Memory B cell (primary cell): ENCODE measurements around the gene HELZ2.
"Not testable (repeated sequence)": the region's sequence is repeated elsewhere in the genome, so short reads cannot be mapped to it uniquely, and the experiment has no call there.

Experiments used
- ATAC-seq: fragments of 150-1000 bp; cut with Tn5 transposase; 2 replicates; pipeline ENCODE4 v1.10.0; 2021; ENCODE audit warnings: low read depth, mild to moderate bottlenecking, moderate library complexity
- DNase-seq, 2 donors: peaks; one replicate each; pipeline ENCODE4 v3.0.0; 2022; ENCODE audit warnings: low spot score in 2 of 2
- H3K27ac Mint-ChIP-seq: one replicate; pipeline ENCODE4 v1.8.0; 2022; ENCODE audit warnings: mild to moderate bottlenecking, moderate library complexity, mixed read lengths
- H3K27me3 Mint-ChIP-seq: one replicate; pipeline ENCODE4 v1.8.0; 2022; ENCODE audit warnings: mixed read lengths
- H3K36me3 Mint-ChIP-seq: one replicate; pipeline ENCODE4 v1.8.0; 2022; ENCODE audit warnings: mild to moderate bottlenecking, mixed read lengths
- H3K4me1 Mint-ChIP-seq: one replicate; pipeline ENCODE4 v1.8.0; 2022; ENCODE audit warnings: mixed read lengths
- H3K4me3 Mint-ChIP-seq: one replicate; pipeline ENCODE4 v1.8.0; 2022; ENCODE audit warnings: mild to moderate bottlenecking, moderate library complexity, mixed read lengths
- H3K9me3 Mint-ChIP-seq: one replicate; pipeline ENCODE4 v1.8.0; 2022; ENCODE audit warnings: mixed read lengths

The HELZ2 gene

DNA sequence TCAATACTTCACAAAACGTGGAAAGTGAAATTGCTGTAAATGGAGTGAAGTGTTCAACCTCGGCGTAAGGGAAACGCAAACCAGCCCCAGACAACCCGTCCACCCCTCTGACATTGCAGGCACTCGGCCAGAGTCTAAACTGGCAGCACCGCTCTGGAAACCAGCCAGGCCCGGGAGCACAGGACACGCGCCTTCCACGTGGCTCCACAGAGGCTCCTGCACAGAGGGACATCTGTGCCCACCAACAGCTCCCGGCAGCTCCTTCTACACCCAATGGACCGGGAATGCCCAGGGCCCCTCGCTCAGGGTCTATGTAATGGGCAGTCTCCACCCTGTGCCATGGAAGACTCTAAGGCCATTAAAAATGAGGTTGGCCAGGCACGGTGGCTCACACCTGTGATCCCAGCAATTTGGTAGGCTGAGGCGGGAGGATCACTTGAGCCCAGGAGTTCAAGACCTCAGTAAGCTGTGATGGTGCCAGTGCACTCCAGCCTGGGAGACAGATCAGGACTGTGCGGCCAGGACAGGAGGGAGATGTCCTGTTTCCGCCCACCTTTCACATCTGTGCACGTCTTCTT, 3.4 kb upstream of the HELZ2 start:
- no peak for ATAC-seq
- Mint-ChIP-seq H3K36me3 (no peaks in the 10 kb centered on the region), H3K27me3 (peaks cover 3% of the 10 kb centered on the region)

DNA sequence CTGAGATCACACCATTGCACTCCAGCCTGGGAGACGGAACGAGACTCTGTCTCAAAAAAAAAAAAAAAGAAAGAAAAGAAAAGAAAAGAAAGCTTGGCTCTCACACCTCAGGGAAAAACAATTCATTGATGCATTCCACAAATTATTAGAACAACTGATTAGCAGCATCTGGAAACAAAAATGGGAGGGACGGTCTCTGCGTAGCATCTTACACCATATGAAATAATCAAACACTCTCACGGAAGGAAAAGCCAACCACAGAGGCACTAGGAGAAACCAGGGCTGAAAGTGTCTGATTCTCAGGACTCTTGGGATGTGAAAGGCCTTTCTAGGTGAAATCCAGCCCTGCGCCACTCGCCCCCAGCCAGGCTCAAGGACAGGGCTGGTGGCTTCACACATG, 2.3 kb upstream of the HELZ2 start:
- peaks cover 3% of the 10 kb centered on the region for H3K27me3 Mint-ChIP-seq

More for the DNA sequence above, 3.4 kb upstream of the HELZ2 start:
- Mint-ChIP-seq H3K4me3 (no peak overlapping the region), H3K27ac (no peak overlapping the region), H3K9me3 (no peaks in the 10 kb centered on the region), H3K4me1 (peaks cover 10% of the 10 kb centered on the region)
- DNase-seq: no peak

DNA sequence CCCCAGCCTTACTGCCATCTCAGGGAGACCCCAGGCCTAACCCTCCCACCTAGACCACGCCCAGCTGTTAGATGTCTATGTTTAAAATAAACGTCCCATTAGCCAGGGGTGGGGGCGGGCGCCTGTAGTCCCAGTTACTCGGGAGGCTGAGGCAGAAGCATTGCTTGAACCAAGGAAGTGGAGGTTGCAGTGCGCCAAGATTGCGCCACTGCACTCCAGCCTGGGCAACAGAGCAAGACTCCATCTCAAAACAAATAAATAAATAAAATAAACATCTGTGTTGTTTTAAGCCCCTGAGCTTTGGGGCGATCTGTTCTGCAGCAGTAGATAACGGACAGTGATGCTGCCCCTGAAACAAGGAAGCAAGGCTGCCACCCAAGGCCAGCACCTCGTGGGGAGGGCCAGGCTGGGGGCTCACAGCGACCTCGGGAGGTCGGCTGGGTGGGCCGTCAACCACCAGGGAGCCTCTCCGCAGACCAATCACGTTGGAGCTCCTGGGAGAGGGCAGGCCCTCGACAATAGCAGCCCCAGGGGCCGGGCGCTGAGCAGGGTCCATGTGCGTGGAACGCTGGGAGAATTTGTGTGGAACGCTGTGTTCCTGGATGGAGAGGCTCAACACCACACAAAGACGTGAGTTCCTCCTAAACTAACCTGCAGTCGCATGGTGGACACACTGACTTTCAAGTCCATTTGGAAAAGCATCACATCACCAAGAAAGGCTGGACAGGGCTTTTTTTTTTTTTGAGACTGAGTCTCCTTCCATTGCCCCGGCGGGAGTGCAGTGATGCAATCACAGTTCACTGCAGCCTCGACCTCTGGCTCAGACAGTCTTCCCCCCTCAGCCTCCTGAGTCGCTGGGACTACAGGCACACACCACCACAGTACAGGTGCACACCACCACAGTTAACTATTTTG, 1.0 kb upstream of the HELZ2 start:
- ATAC-seq (no peak), DNase-seq (no peak)
- H3K9me3 Mint-ChIP-seq: no peaks in the 10 kb centered on the region
- peaks cover 3% of the 10 kb centered on the region for H3K27me3 Mint-ChIP-seq
- peak overlapping the region; percentile 87 for H3K4me3 Mint-ChIP-seq
- no peaks in the 10 kb centered on the region for H3K36me3 Mint-ChIP-seq
- no peak overlapping the region for H3K27ac Mint-ChIP-seq
- H3K4me1 Mint-ChIP-seq: peaks cover 2% of the 10 kb centered on the region

More for the DNA sequence above, 2.3 kb upstream of the HELZ2 start:
- H3K36me3 Mint-ChIP-seq: no peaks in the 10 kb centered on the region
- peak overlapping the region; percentile 33 for H3K4me3 Mint-ChIP-seq
- H3K27ac Mint-ChIP-seq: no peak overlapping the region
- peaks cover 10% of the 10 kb centered on the region for H3K4me1 Mint-ChIP-seq
- ATAC-seq (no peak), DNase-seq (no peak)
- H3K9me3 Mint-ChIP-seq: no peaks in the 10 kb centered on the region

DNA sequence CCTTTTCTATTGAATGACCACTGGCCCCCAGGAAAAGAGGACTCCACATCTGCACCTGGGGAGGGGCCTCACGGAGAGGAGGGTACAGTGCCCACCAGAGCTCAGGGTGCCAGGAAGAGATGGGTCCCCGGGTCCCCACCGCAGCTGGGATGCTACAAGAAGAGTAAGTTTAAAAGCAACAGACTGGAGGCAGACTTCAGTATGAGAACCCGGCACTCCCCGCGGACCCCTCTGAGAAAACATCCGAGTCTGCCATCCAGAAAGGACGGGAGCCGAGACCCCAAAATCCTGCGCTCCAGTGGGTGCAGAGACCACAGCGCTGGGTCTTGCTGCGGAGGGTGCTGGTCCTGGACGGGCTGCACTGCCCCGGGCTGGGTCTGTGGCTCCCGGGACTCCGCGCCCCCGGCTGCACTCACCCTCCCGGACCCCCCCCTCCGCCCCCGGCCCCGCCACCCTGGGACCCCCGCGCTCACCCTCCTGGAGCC, 350 bp downstream of the HELZ2 start:
- peak; percentile 18 for ATAC-seq
- no peak for DNase-seq
- no peaks in the 10 kb centered on the region for H3K36me3 Mint-ChIP-seq
- peak overlapping the region; percentile 74 for H3K27ac Mint-ChIP-seq
- peaks cover 3% of the 10 kb centered on the region for H3K27me3 Mint-ChIP-seq
- H3K4me3 Mint-ChIP-seq: peak overlapping the region; percentile 93
- H3K4me1 Mint-ChIP-seq: peaks cover 8% of the 10 kb centered on the region
- no peaks in the 10 kb centered on the region for H3K9me3 Mint-ChIP-seq

DNA sequence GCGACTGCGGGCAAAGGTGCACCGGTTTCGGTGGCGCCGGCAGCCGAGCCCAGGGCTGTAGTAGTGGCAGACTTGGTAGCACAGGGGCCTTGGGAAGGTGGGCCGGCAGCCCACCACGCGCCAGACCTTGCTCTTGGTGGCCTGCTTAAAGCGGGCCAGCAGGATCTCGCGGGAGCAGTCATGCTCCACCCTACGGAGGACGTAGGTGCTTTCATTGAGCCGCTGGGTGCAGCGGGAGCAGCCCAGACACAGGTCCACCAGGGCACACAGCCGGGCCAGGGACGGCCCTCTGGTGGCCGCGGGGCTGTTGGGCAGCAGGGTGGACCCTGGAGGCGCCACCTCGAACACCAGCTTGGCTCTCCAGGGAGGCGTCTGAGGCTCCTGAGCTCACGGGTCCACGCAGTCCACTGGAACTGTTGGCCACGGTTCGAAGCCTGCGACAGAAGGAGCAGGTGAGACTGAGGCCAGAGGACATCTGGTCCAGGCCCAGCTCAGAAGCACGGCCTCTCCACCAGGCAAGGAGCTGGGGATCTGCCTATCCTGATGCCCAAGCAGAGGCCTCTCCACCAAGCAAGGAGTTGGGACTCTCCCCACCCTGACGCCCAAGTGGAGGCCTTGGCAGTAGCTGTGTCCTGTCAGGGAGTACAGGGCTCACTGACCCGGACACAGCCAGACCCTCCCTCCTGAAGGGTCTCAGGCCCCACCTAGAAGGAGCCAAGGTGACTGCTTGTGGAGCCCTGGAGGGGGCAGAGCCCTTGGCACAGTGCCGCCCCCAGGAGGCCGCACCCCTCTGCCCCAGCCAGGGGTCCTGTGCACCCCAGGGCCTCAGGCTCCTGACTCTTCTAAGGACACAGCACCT, 1.0 kb downstream of the HELZ2 start:
- Mint-ChIP-seq H3K27me3 (peaks cover 3% of the 10 kb centered on the region), H3K4me1 (peaks cover 10% of the 10 kb centered on the region), H3K9me3 (no peaks in the 10 kb centered on the region), H3K4me3 (peak overlapping the region; percentile 93), H3K36me3 (no peaks in the 10 kb centered on the region), H3K27ac (peak overlapping the region; percentile 74)
- ATAC-seq (no peak), DNase-seq (no peak)

DNA sequence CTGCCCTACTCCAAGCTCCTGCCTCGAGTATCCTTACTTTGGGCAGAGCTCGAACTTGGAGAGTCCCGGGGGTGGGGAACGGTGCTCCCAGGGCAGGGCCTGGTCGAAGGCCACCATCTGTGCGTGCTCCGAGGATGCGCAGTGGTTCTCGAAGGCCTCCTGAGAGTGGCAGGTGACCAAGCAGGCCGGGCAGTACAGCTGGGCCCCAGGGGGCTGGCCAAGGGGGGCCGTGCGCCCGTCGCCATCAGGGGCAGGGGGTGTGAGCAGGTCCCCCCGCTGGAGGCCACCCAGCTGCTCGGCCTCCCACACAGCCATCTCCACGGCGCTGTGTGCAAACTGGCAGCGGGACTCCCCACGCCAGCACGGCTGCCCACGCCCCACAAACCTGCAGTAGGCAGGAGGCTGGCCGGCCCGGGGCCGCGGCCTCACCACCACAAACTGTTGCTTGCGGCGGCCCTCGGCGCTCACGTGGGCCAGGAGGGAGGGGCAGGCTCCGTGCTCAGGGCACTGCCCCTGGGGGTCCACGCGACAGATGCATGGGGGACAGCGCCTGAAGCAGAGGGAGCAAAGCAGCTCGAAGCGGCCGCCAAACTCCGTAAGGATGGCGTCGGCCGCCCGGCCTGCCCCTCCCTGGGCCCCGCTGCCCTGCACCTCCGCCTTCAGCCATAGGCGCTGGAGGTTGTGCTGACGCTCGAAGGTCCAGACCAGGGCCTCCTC, 1.8 kb downstream of the HELZ2 start:
- H3K27me3 Mint-ChIP-seq: peaks cover 3% of the 10 kb centered on the region
- H3K36me3 Mint-ChIP-seq: no peaks in the 10 kb centered on the region
- no peak for ATAC-seq
- H3K9me3 Mint-ChIP-seq: no peaks in the 10 kb centered on the region
- peaks cover 18% of the 10 kb centered on the region for H3K4me1 Mint-ChIP-seq
- H3K27ac Mint-ChIP-seq: no peak overlapping the region
- no peak overlapping the region for H3K4me3 Mint-ChIP-seq
- no peak for DNase-seq

DNA sequence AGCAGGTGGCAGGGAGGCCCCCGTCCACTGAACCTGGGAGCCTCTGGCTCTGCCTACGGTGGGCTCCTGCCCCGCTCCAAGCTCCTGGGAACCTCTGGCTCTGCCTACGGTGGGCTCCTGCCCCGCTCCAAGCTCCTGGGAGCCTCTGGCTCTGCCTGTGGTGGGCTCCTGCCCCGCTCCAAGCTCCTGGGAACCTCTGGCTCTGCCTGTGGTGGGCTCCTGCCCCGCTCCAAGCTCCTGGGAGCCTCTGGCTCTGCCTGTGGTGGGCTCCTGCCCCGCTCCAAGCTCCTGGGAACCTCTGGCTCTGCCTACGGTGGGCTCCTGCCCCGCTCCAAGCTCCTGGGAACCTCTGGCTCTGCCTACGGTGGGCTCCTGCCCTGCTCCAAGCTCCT, 3.0 kb downstream of the HELZ2 start:
- not testable (repeated sequence) for H3K36me3 Mint-ChIP-seq, H3K27ac Mint-ChIP-seq, DNase-seq, H3K4me3 Mint-ChIP-seq, ATAC-seq, H3K27me3 Mint-ChIP-seq, H3K9me3 Mint-ChIP-seq
- peaks cover 21% of the 10 kb centered on the region for H3K4me1 Mint-ChIP-seq

DNA sequence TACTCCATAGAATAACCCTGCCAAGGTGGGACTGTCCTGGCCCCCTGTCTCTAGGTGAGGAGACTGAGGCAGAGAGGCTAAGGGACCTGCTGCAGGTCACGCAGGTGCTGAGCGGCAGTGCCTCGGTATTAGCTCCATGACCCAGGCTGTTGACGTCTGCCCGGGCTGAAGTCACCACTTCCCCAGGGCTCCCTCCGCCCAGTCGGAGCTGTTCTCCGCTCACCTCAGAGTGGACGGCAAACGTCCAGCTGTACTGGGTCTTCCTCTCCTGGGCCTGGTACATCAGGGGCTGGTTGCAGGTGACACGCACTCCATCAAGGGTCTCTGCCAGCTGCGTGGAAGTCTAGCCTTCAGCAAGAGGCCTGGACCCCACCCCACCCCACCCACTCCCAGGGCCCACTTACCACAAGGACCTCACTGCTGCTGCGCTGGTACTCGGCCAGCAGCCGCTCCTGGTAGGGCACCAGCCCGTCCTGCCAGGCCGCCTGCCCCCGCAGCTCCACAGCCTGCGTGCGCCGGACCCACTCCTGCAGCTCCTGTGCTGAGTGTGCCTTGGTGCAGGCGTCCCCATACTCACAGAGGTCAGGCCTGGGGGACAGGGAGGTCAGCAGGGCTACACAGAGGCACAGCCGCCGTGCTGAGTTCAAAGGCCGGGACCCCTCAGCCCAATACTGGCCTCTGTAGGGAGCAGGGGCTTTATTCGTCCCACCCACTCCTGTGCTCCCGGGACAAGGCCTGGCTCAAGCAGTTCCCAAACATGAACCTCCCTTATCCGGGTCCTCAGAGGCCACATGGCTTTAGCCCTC, 3.6 kb downstream of the HELZ2 start:
- H3K9me3 Mint-ChIP-seq: no peaks in the 10 kb centered on the region
- no peak for DNase-seq
- H3K27ac Mint-ChIP-seq: no peak overlapping the region
- no peaks in the 10 kb centered on the region for H3K27me3 Mint-ChIP-seq
- peaks cover 2% of the 10 kb centered on the region for H3K36me3 Mint-ChIP-seq
- ATAC-seq: no peak
- H3K4me3 Mint-ChIP-seq: peak overlapping the region; percentile 8
- H3K4me1 Mint-ChIP-seq: peaks cover 21% of the 10 kb centered on the region

DNA sequence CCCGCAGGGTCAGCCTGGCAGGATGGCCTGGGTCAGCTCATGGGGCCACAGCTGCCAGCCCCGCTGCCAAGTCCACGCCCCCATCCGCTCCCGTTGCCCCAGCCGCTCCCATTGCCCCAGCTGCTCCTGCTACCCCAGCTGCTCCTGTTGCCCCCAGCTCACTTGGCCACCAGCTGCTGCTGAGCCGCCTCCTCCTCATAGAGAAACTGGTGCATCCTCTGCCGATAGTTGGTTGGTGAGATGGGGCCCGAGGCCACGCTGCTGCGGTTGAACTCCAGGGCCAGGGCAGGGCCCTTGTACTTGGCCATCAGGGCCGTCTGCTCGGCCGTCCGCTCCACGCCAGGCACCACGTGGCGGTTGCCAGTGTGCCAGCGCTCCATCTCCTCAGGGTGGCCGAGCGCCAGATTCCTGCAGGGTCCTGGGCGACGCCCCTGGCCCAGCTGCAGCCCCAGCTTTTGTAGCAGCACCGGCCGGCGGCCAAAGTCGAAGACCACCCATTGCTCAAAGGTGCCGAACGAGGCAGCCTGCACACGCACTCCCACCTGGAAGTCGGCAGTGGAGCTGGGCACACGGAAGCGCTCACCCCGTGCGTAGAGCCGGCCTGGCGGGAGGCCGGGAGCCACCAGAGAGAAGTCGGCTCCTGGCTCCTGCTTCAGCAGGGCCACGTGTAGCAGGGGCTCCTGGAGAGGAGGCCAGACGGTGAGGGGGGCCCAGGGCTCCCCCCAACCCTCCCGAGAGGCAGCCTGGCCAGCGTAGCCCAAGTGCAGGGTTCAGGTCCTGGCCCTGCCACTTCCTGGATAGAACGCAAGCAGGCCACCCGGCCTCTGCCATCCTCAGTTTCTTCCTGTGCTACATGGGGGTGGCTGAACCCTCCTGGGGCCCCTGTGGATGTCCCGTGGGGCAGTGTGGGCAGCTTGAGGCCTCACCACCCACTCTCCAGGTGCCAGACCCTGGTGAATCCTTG, 4.8 kb downstream of the HELZ2 start:
- H3K4me3 Mint-ChIP-seq: peak overlapping the region; percentile 69

DNA sequence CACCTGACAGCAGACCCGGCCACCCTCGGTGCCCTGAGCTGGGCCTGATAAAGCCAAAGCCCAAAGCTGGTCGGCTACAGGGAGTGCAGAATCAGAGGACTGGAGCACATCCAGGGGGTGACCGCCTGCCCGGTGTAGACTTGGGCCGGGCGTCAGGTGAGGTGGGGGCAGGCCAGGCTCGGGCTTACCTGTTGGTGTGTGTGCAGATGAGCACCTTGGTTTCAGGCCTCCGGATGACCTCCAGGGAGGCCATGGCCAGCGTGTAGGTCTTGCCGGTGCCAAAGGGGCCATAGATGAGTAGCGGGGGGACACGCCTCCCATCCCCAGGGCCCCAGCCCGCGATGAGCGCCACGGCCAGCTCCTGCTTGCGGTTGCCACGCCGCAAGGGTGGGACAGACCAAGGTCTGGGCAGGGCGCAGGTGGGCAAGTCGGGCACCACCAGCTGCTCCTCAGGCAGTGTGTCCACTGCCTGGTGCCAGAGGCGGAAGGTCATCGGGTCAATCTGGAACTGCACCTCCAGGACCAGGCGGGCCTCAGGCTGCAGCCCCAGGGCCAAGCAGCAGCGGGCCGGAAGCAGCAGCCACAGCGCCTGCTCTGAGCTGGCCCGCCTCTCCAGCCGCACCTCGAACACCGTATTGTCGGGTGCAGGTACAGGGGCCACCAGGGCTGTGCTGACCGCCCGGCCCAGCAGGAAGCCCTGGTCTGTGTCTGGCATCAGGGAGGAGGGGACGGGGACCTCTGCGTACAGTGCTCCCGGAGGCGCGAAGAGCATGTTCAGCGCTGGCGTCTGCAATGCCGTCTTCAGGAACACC, 5.7 kb downstream of the HELZ2 start:
- DNase-seq (no peak), ATAC-seq (peak; percentile 19)
- peaks cover 3% of the 10 kb centered on the region for H3K36me3 Mint-ChIP-seq
- no peaks in the 10 kb centered on the region for H3K27me3 Mint-ChIP-seq
- peaks cover 19% of the 10 kb centered on the region for H3K4me1 Mint-ChIP-seq
- H3K4me3 Mint-ChIP-seq: peak overlapping the region; percentile 84
- H3K9me3 Mint-ChIP-seq: no peaks in the 10 kb centered on the region
- H3K27ac Mint-ChIP-seq: peak overlapping the region; percentile 8

More for the DNA sequence above, 4.8 kb downstream of the HELZ2 start:
- H3K9me3 Mint-ChIP-seq: no peaks in the 10 kb centered on the region
- no peak overlapping the region for H3K27ac Mint-ChIP-seq
- DNase-seq: no peak
- peaks cover 21% of the 10 kb centered on the region for H3K4me1 Mint-ChIP-seq
- ATAC-seq: no peak
- peaks cover 3% of the 10 kb centered on the region for H3K36me3 Mint-ChIP-seq
- no peaks in the 10 kb centered on the region for H3K27me3 Mint-ChIP-seq

DNA sequence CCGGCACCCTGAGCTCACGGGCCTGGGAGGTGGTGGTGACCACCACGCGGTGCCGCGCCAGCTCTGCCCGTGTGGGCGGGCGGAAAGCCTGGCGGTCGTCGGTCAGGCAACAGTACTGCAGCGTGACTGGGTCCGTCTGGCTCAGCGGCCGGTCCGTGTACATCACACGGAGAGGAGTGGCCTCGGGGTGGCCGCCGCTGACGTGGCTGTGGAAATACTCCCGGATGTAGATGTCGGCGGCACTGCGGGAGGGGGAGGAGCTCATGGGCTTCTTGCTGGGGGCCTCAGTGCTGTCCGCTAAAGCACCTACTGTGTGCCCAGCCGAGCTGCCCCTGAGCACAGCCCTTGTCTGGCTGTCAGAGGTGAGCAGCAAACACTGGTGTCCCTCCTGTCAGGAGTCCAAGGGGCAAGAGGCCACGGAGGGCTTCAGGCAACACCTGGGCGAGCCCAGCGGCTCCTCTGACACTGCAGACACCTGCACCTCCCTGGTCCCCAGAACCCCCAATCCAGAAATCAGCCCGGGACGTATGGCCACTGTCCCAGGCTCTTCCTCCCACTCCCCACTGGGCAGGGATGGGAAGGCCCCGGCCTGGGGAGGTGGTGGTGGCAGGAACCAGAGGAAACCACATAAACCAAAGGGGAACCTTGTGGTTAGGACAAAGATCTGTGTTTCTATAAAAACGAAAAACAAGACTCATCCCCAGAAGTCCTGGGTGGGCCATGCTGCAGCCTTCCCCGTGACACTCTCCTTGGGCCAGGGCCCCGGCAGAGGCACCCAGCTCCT, 6.5 kb downstream of the HELZ2 start:
- Mint-ChIP-seq H3K4me1 (peaks cover 19% of the 10 kb centered on the region), H3K36me3 (peaks cover 3% of the 10 kb centered on the region), H3K27ac (peak overlapping the region; percentile 8), H3K4me3 (peak overlapping the region; percentile 84), H3K9me3 (no peaks in the 10 kb centered on the region), H3K27me3 (no peaks in the 10 kb centered on the region)
- DNase-seq (peak in 1 of 2 donors; percentile 63), ATAC-seq (peak; percentile 78)
